Measurements from ENCODE around the gene RPL39.
"Not testable (repeated sequence)": the region's sequence is repeated elsewhere in the genome, so short reads cannot be mapped to it uniquely, and the experiment has no call there.

The RPL39 gene

DNA sequence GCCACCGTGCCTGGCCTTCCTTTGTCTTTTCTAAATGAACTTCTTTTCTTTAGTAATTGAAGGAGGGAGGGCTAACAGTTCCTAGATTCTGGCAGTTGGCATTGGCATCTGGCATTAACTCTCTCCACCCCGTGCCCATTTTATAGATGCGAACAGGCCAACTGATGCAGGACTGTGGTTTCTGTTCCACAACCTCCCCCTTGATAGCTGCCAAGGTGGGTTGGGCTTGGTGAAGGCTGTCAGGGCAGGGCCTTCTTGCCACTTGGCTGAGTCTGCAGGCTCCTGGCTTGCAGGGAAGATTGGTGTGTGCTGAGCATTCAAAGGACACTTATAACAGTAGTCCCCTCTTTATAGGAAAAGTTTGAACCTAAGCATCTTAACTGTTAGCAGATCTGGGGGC, 28.7 kb downstream of the RPL39 start:
- no peak for DNase-seq

DNA sequence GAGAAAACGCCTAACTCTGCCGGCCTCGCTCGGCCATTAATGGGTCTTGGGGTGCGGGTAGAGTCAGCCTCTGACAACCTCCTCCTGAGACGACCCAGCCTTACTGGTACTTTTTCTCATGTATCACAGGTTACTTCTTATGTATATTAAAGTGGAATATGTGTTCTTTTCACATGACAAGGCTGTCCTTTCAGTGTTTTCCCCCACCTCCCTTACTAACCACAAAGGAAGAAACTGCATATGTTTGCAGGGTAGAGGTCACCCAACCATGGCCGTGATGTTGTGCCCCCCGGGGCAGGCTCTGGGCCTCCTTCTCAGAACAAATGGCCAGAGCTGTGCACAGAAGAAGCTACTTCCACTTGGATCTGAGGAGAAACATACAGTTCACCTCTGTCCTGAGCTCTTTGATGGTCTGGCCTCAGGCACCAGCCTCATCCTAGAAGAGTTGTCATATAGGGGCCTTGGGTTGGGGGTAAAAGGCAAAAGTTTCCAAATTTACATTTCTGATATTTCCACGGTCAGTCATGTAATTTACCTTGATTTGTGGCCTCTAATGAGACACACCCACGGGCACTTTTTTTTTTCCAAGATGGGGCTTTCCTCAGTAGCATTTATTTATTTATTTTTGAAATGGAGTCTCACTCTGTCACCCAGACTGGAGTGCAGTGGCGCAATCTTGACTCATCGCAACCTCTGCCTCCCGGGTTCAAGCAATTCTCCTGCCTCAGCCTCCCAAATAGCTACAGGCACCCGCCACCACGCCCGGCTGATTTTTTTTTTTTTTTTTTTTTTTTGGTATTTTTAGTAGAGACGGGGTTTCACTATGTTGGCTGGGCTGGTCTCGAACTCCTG, 31.2 kb downstream of the RPL39 start:
- DNase-seq = no peak

GRCh38 chrX:119759248-119759766, 32.1 kb downstream of the RPL39 start:
- no peak for DNase-seq

DNA sequence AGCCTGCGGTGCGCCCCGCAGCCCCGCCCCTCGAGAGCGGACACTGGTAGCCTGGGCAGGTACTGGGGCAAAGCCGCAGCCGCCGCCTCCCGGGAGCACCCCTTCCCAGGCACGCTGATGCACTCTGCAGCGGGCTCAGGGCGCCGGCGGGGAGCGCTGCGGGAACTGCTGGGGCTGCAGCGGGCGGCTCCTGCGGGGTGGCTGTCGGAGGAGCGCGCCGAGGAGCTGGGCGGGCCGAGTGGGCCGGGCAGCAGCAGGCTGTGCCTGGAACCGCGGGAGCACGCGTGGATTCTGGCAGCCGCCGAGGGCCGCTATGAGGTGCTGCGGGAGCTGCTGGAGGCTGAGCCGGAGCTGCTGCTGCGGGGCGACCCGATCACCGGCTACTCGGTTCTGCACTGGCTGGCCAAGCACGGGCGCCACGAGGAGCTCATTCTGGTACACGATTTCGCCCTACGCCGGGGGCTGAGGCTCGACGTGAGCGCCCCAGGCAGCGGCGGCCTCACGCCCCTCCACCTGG, 32.6 kb downstream of the RPL39 start:
- DNase-seq = no peak

DNA sequence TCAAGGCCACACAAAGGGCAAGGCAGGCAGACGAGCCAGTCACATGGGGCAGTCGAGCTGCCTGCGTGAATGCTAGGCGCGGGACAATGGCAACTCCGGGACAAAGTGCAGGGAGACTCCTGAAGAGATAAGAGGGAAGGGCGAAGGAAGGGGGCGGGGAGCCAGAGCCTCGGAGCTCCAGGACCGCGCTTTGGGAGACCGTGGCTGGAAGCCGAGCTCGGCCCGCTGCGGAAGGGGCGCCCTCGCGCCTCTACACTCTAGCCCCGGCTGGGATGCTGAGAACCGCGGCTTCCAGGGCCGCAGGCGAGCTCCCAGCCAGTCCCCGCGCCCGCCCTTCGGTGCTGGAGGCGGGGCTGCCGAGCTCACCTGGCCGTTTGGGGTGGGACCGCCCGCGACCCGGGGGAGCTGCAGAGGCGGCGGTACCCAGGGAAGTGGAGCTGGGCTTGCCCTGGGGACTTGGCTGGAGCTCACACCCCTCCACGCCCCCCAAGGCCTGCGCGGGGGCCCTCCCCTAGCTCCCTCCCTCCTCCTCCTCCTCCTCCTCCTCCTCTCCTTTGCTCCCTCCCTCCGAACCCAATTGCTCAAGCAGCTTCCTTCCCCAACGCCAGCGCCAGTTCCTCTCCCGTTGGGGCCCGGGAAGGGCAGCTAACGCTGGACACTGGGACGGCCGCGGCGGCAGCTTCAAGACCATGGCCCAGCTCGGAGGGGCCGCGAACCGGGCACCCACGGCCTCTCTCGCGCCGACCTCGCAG, 33.3 kb downstream of the RPL39 start, which contains the start of gene SOWAHD:
TSS of gene SOWAHD (plus strand) at position 610 of the 752 bp plus-strand sequence. CDS start at position 690, 80 bp downstream.
- DNase-seq = no peak

DNA sequence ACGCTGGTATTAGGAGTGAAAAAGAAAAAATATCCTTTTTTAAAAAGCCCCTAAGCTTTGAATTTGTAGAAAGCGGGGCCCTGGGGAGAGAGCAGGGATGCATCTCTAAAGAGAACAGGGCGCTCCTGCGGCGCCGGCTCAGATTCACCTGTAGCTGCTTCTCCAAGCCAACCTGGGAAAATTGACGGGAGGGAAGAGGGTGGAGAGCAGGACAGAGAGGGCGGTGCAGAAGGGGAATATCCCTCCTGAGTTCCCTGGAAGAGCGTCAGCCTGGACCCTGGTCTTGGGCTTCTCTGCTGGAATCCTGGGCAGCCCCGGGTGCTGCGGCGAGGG, 33.8 kb downstream of the RPL39 start:
- DNase-seq = no peak

DNA sequence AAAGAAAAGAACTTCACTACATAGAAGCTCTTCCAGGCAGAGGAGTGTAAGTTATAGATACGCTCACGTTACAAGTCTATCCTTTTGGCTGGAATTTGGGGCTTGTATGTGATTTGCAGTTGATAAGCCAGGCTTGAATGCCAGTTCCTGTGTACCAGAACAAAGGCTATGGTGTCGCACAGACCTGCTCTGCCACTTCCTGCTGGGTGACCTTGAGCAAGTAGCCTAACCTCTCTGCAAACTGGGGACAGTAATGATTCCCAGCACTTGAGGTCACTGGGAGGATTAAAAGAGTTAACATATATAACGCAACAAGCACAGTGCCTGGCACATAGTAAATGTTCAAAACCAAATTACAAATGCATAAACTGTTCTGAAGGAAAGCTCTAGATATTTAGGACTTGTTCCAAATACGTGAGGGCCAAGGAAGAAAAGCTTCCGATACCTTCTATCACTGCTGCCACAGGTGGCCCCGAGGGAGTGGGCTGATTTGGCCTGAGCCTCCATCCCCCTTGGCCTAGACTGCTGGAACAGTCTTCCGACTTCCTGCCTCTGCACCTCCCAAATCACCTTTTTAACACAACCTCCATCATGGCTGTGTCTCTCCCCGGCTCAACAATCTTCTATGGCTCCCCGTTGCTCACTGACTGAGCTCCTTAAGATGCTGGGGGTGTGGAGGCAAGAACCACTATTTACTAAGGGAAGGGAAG, 34.3 kb downstream of the RPL39 start:
- no peak for DNase-seq

DNA sequence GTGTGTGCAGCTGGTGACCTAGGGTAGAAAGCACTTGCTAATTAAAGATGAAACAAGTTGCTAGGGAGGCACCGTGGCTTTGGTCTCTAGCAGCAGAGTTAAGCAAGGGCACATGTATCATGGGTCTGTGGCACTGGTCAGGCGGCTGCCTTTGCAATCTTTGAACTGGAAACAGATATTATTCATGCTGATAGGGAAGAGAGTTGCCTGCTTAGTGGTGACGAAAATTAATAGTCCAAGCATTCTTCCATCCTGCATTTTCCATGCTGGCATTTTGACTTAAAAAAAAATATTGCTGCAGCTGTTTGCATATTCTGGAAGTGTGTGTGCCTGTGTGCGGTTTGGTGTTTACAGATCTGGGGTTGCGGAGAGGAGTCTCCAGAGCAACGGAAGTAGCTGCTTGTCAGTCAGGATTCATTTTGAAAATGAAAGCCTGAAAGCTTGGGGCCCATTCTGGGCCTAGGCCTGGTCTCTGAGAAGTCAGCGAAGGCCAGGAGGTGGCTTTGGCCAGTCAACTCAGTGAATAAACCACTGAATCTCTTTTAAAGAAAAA, 35.4 kb downstream of the RPL39 start:
- DNase-seq = no peak

DNA sequence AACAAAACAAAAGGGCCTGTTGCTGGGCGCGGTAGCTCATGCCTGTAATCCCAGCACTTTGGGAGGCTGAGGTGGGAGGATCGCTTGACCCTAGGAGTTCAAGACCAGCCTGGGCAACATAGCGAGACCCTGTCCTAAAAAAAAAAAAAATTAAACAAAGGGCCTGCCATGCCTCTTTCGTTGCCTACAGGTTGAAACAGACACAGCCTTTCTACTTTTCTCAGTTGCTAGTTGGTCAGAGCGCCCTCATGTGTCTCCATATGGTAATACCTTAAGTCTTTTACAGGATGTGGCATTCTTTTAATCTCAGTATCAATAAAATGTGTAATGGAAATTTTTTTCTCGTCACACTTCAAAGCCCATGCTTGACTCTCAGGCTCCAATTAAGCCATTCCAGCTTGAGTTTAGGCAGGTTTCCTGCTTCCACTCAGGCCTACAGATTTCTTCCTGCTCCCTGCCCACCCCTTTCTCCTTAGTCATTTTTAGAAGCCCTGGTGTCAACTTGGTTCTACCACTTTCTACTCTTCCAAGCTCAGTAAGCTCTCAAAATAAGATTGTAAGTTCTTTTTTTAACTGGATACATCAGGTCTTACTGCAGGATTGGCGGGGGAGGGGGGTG, 37.7 kb downstream of the RPL39 start:
- no peak for DNase-seq

GRCh38 chrX:119753001-119753400, 38.4 kb downstream of the RPL39 start:
- no peak for DNase-seq

GRCh38 chrX:119750751-119751150, 40.7 kb downstream of the RPL39 start:
- DNase-seq = not testable (repeated sequence)

- not testable (repeated sequence) for DNase-seq
These were observed 41.3 kb downstream of the RPL39 start for GRCh38 chrX:119750131-119750530.

DNA sequence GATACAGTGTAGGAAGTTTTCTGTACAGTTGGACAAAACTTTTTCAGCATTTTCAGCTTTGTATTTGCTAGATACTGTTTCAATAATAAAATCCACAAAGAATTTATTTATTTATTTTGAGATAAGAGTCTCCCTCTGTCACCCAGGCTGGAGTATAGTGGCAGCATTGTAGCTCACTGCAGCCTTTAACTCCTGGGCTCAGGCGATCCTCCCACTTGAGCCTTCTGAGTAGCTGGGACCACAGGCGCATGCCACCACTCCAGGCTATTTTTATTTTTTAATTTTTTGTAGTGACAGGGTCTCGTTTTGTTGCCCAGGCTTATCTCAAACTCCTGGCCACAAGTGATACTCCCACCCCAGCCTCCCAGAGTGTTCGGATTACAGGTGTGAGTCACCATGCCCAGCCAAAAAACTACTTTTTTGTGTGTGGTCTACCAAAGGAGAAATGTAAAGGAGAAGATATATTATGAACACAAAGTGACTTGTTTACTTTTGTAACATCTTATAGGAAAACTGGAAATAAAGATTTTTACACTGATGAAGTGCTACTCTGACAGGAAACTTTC, 46.1 kb downstream of the RPL39 start:
- no peak for DNase-seq

- no peak for DNase-seq
These were observed 52.7 kb downstream of the RPL39 start for GRCh38 chrX:119738742-119739141.
